ENCODE data around the gene KRT40. TPM values are rescaled to one million over a fixed set of nuclear protein-coding genes. Genes with fewer than 3 reads are reported as not detected.

KRT40 gene
- total RNA-seq (not detected in 2 replicates), polyA plus RNA-seq (not detected in 2 replicates), polyA minus RNA-seq (not detected in 2 replicates), Bru-seq, nascent RNA (not detected), BruChase-seq, experiment 1, labeled RNA remaining after a 6-hour chase (not detected), BruChase-seq, experiment 2, labeled RNA remaining after a 2-hour chase (not detected)
- polyA plus RNA-seq (2011; cell fraction: cytosol; rRNA removed), result not detected in 2 replicates
- polyA plus RNA-seq (2011; cell fraction: nucleus; rRNA removed), result not detected in 2 replicates
- not detected in 2 replicates for polyA plus RNA-seq (2012)
- polyA minus RNA-seq (2011; cell fraction: cytosol; rRNA and poly(A)+ RNA removed), result not detected
- not detected in 2 replicates for polyA minus RNA-seq (2011; cell fraction: nucleus; rRNA and poly(A)+ RNA removed)
- long read RNA-seq, result 0 reads

GRCh38 chr17:40984226-40984625, at the start of gene KRT40:
Gene KRT40, minus strand, starts transcription at chr17:40984326. Its CDS starts 53 bp downstream, at chr17:40984273.
- intact Hi-C loops (cut with micrococcal nuclease), result no loop called here
- no peak for DNase-seq (ENCODE audit: low read depth, low spot score)
- dilution Hi-C loops (cut with MboI; ENCODE audit: extremely low pct_ligation_motif_present, low sequenced_read_pairs), result no loop called here

More at GRCh38 chr17:40984226-40984625, at the start of gene KRT40:
- Histone ChIP-seq H3K4me3 (replicated peaks in 1 of 3; ENCODE audit: insufficient read depth in 1 of 3, low read depth in 1 of 3, low read length in 3 of 3) (no peak within 1 kb of the TSS), H3K4me1 (ENCODE audit: control insufficient read depth, extremely low read depth, insufficient read depth, low read length) (no peaks in the 10 kb centered on the region), H3K4me2 (ENCODE audit: insufficient read depth, low read length) (no peak within 1 kb of the TSS), H3K9me1 (replicated peaks; ENCODE audit: control insufficient read depth, extremely low read depth, insufficient read depth, low read length) (no peaks in the 10 kb centered on the region), H3K9me3 (replicated peaks; ENCODE audit: control insufficient read depth, insufficient read depth, low read length) (no peaks in the 10 kb centered on the region), H3K27me3 (ENCODE audit: control insufficient read depth in 2 of 2, insufficient read depth in 2 of 2, low read length in 2 of 2) (peaks cover 0 to 4% of the 10 kb centered on the region in 2 experiments), H2AFZ (ENCODE audit: low read depth, low read length) (no peak within 1 kb of the TSS), H3K9ac (replicated peaks; ENCODE audit: extremely low read depth, insufficient read depth, low read length) (no peak within 1 kb of the TSS), H4K20me1 (replicated peaks; ENCODE audit: control insufficient read depth, extremely low read depth, insufficient read depth, low read length) (no peaks in the 10 kb centered on the region), H3K79me2 (ENCODE audit: control insufficient read depth, insufficient read depth, low read length) (no peaks in the 10 kb centered on the region), H3K27ac (ENCODE audit: insufficient read depth, low read depth, low read length) (no peak within 1 kb of the TSS), H3K36me3 (ENCODE audit: control insufficient read depth in 2 of 2, extremely low read depth in 1 of 2, insufficient read depth in 2 of 2, low read length in 2 of 2) (no peaks in the 10 kb centered on the region)
- BruUV-seq (replicated peaks), result no TSS peak
- ChIA-PET POLR2A (no interaction called here), CTCF (no interaction called here)
- FAIRE-seq, result no peak
- no peak for TF ChIP-seq POLR2AphosphoS5 (IDR thresholded peaks at IDR 0.05; ENCODE audit: insufficient read depth, low read depth, low read length)
- no peak for TF ChIP-seq EZH2 (IDR thresholded peaks at IDR 0.05; ENCODE audit: borderline replicate concordance, low read depth, low read length, severe bottlenecking)
- no peak for TF ChIP-seq FOS (IDR thresholded peaks at IDR 0.05; ENCODE audit: borderline replicate concordance, insufficient read depth, low read length)
- TF ChIP-seq MYC (IDR thresholded peaks at IDR 0.05; ENCODE audit: low read depth, low read length), result no peak
- TF ChIP-seq CTCF (IDR thresholded peaks at IDR 0.05; ENCODE audit: extremely low read depth in 1 of 2, insufficient read depth in 1 of 2, low read depth in 1 of 2, low read length in 2 of 2), result no peak
- no peak for TF ChIP-seq GATA2 (IDR thresholded peaks at IDR 0.05; ENCODE audit: insufficient read depth, insufficient read length, low read depth, low read length)
- no peak for TF ChIP-seq MAX (IDR thresholded peaks at IDR 0.05; ENCODE audit: insufficient read depth, insufficient read length)
- no peak for TF ChIP-seq JUN (IDR thresholded peaks at IDR 0.05; ENCODE audit: borderline replicate concordance, insufficient read depth, insufficient read length, low read depth)
- no peak for TF ChIP-seq POLR2A (IDR thresholded peaks at IDR 0.05; ENCODE audit: low read depth, low read length)
